GM23338 (cell line): ENCODE results near the gene ZNF491. TPM values are rescaled to one million over a fixed set of nuclear protein-coding genes. Genes with fewer than 3 reads are reported as not detected.
"Not testable (repeated sequence)": the region's sequence is repeated elsewhere in the genome, so short reads cannot be mapped to it uniquely, and the experiment has no call there.

ENCODE experiments used
- ATAC-seq: fragments of 200-7000 bp; cut with Tn5 transposase; 3 replicates; pipeline ENCODE4 v1.9.1; 2020
- DNase-seq: peaks from one replicate; pipeline ENCODE4 v3.0.0-alpha.2; 2015; ENCODE audit warnings: low spot score
- H2AFZ ChIP-seq: fragments of 200-600 bp; sonication (generic); 2 replicates; pipeline ENCODE4 v1.8.0; 2016; ENCODE audit warnings: antibody characterized with exemption, mild to moderate bottlenecking, moderate library complexity
- H3F3A ChIP-seq: fragments of 200-600 bp; sonication (generic); replicated peaks from 2 replicates; pipeline ENCODE4 v1.8.0; 2017; ENCODE audit warnings: antibody characterized with exemption, mixed run types, low read depth
- H3K27ac ChIP-seq: fragments of 200-600 bp; sonication (generic); 2 replicates; pipeline ENCODE4 v1.6.1; 2016; ENCODE audit warnings: low read depth
- H3K27me3 ChIP-seq: fragments of 200-600 bp; sonication (generic); 2 replicates; pipeline ENCODE4 v1.8.0; 2016; ENCODE audit warnings: mild to moderate bottlenecking, mixed run types, moderate library complexity; ENCODE audit not compliant: insufficient read depth
- H3K36me3 ChIP-seq: fragments of 200-600 bp; sonication (generic); 2 replicates; pipeline ENCODE4 v1.8.0; 2016; ENCODE audit warnings: mild to moderate bottlenecking; ENCODE audit not compliant: insufficient read depth
- H3K4me1 ChIP-seq: fragments of 200-600 bp; sonication (generic); 2 replicates; pipeline ENCODE4 v1.8.0; 2016; ENCODE audit warnings: mild to moderate bottlenecking, moderate library complexity; ENCODE audit not compliant: insufficient read depth
- H3K4me2 ChIP-seq: fragments of 200-600 bp; sonication (generic); 2 replicates; pipeline ENCODE4 v1.7.1; 2017; ENCODE audit warnings: mixed run types
- H3K4me3 ChIP-seq: fragments of 200-600 bp; sonication (generic); 2 replicates; pipeline ENCODE4 v1.6.1; 2016; ENCODE audit warnings: mixed run types
- H3K79me2 ChIP-seq: fragments of 200-600 bp; sonication (generic); replicated peaks from 2 replicates; pipeline ENCODE4 v1.8.0; 2017; ENCODE audit warnings: mild to moderate bottlenecking; ENCODE audit not compliant: insufficient read depth
- H3K9me2 ChIP-seq: fragments of 200-600 bp; sonication (generic); 2 replicates; pipeline ENCODE4 v1.8.0; 2017; ENCODE audit not compliant: insufficient read depth
- H4K20me1 ChIP-seq: fragments of 200-600 bp; sonication (generic); replicated peaks from 2 replicates; pipeline ENCODE4 v1.8.0; 2017; ENCODE audit warnings: mild to moderate bottlenecking; ENCODE audit not compliant: insufficient read depth
- H3K27ac Mint-ChIP-seq: 2 replicates; pipeline ENCODE4 v1.8.0; 2020; ENCODE audit warnings: inconsistent platforms, mild to moderate bottlenecking, moderate library complexity, mixed read lengths
- H3K27me3 Mint-ChIP-seq: 3 replicates; pipeline ENCODE4 v1.8.0; 2022; ENCODE audit warnings: low read depth, mild to moderate bottlenecking, moderate library complexity, mixed read lengths, inconsistent platforms; ENCODE audit not compliant: insufficient read depth, poor library complexity
- H3K36me3 Mint-ChIP-seq: 3 replicates; pipeline ENCODE4 v1.8.0; 2021; ENCODE audit warnings: low read depth, mild to moderate bottlenecking, inconsistent platforms, moderate library complexity, mixed read lengths
- H3K4me1 Mint-ChIP-seq: 3 replicates; pipeline ENCODE4 v1.8.0; 2020; ENCODE audit warnings: mild to moderate bottlenecking, inconsistent platforms, mixed read lengths
- H3K4me3 Mint-ChIP-seq: 3 replicates; pipeline ENCODE4 v1.8.0; 2021; ENCODE audit warnings: moderate library complexity, mild to moderate bottlenecking, inconsistent platforms, mixed read lengths
- H3K9me3 Mint-ChIP-seq: 3 replicates; pipeline ENCODE4 v1.8.0; 2020; ENCODE audit warnings: moderate library complexity, mild to moderate bottlenecking, inconsistent platforms, mixed read lengths
- EZH2phosphoT487 ChIP-seq: fragments of 200-600 bp; sonication (generic); IDR thresholded peaks from one replicate; pipeline ENCODE4 v1.8.1; 2018; ENCODE audit warnings: antibody characterized with exemption; ENCODE audit not compliant: unreplicated experiment
- JUNB ChIP-seq: IDR thresholded peaks from one replicate; pipeline ENCODE4 v1.6.1; 2016; ENCODE audit warnings: antibody characterized with exemption; ENCODE audit not compliant: unreplicated experiment
- POLR2AphosphoS5 ChIP-seq: IDR thresholded peaks from 2 replicates; pipeline ENCODE4 v1.6.1; 2016; ENCODE audit warnings: antibody characterized with exemption, low read depth
- REST ChIP-seq: IDR thresholded peaks from one replicate; pipeline ENCODE4 v1.6.1; 2018; ENCODE audit warnings: antibody characterized with exemption; ENCODE audit not compliant: unreplicated experiment
- STAT1 ChIP-seq: IDR thresholded peaks from one replicate; pipeline ENCODE4 v1.6.1; 2016; ENCODE audit warnings: antibody characterized with exemption; ENCODE audit not compliant: unreplicated experiment
- polyA plus RNA-seq: library from polyadenylated mRNA; unstranded; fragments of >200 nt; fragmentation: Nextera tagmentation; extraction: Ambion mirVana; gene quantifications from 2 replicates; pipeline ENCODE4 v1.2.1, GENCODE V29; 2016
- total RNA-seq: library from RNA; depleted of rRNA; stranded (reverse); fragments of >200 nt; shearing (Covaris generic); gene quantifications from 2 replicates; pipeline ENCODE4 v1.2.3, GENCODE V29; 2014
- TF ChIP-seq, protein P1 (sequence below): fragments of 250-450 bp; sonication (Bioruptor Pico); IDR thresholded peaks from 2 replicates; pipeline ENCODE4 v1.5.0; 2020; ENCODE audit warnings: mild to moderate bottlenecking, moderate library complexity

Gene ZNF491
- total and polyA plus RNA-seq, 2 experiments from 2014 or later, result 0.32 to 1.3 TPM

DNA sequence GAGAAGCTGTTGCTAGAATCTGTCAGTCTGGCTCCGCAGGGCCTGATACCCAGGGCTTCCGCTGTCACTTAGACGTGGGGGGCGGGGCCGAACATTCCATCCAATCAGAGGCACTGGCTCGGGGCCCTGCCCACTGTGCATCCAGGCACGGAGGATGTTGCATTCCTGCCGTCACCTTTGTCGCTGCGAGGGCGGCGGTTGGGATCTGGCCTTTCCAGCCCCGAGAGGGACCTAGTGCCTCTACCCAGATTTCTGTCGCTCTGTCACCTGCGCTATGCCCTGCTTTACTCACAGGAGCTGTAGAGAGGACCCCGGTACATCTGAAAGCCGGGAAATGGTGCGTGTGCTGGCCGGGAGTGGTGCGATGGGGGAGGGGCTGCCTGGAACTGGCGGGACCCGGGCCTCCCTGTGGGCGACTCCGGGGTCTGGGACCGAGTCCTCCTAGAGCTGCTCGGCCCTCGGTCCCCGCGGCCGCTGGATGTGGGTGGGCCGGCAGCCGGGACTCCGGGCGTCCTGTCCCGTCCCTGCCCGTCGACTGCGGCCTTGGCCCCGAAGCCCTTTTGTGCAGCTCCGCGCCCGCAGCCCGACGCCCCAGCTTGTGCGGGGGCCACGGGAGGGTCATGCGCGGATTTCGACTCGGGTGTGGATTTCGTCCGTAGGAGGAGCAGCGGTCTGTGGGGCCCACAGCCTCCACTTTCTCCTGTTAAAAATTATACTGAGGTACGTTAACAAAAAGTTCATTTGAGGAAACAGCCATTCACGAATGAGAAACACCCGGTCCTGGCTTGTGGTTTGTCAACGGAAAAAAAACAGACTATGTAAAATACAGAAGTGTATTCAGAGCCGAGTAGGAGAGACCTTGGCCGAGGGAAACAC lies 50.5 kb downstream of the ZNF491 start, which contains the start of gene ZNF439:
ZNF439 (plus strand) TSS at position 133 of the 876 bp plus-strand sequence; CDS start at position 275, 142 bp downstream.
- Histone ChIP-seq H2AFZ (peak within 1 kb of the TSS; percentile 98), H3K36me3 (no peaks in the 10 kb centered on the region), H4K20me1 (no peaks in the 10 kb centered on the region), H3K27ac (no peak within 1 kb of the TSS; the same call in 1 of the 2 replicates), H3K4me1 (no peaks in the 10 kb centered on the region), H3K9me2 (no peaks in the 10 kb centered on the region), H3K27me3 (peaks cover 15% of the 10 kb centered on the region), H3F3A (no peaks in the 10 kb centered on the region), H3K79me2 (no peaks in the 10 kb centered on the region), H3K4me2 (peak within 1 kb of the TSS; percentile 85), H3K4me3 (peak within 1 kb of the TSS; percentile 65)
- peaks cover 93% of the 10 kb centered on the region for H3K9me3 Mint-ChIP-seq
- H3K36me3 Mint-ChIP-seq, result peaks cover 17% of the 10 kb centered on the region
- no peak within 1 kb of the TSS for H3K27ac Mint-ChIP-seq
- ATAC-seq, result no peak; the same call in 2 of the 3 replicates
- H3K4me3 Mint-ChIP-seq, result no peak within 1 kb of the TSS
- peak; percentile 97 for DNase-seq
- TF ChIP-seq REST (no peak), JUNB (no peak), EZH2phosphoT487 (no peak), POLR2AphosphoS5 (peak; percentile 88), STAT1 (no peak)
- TF ChIP-seq, protein P1, sequence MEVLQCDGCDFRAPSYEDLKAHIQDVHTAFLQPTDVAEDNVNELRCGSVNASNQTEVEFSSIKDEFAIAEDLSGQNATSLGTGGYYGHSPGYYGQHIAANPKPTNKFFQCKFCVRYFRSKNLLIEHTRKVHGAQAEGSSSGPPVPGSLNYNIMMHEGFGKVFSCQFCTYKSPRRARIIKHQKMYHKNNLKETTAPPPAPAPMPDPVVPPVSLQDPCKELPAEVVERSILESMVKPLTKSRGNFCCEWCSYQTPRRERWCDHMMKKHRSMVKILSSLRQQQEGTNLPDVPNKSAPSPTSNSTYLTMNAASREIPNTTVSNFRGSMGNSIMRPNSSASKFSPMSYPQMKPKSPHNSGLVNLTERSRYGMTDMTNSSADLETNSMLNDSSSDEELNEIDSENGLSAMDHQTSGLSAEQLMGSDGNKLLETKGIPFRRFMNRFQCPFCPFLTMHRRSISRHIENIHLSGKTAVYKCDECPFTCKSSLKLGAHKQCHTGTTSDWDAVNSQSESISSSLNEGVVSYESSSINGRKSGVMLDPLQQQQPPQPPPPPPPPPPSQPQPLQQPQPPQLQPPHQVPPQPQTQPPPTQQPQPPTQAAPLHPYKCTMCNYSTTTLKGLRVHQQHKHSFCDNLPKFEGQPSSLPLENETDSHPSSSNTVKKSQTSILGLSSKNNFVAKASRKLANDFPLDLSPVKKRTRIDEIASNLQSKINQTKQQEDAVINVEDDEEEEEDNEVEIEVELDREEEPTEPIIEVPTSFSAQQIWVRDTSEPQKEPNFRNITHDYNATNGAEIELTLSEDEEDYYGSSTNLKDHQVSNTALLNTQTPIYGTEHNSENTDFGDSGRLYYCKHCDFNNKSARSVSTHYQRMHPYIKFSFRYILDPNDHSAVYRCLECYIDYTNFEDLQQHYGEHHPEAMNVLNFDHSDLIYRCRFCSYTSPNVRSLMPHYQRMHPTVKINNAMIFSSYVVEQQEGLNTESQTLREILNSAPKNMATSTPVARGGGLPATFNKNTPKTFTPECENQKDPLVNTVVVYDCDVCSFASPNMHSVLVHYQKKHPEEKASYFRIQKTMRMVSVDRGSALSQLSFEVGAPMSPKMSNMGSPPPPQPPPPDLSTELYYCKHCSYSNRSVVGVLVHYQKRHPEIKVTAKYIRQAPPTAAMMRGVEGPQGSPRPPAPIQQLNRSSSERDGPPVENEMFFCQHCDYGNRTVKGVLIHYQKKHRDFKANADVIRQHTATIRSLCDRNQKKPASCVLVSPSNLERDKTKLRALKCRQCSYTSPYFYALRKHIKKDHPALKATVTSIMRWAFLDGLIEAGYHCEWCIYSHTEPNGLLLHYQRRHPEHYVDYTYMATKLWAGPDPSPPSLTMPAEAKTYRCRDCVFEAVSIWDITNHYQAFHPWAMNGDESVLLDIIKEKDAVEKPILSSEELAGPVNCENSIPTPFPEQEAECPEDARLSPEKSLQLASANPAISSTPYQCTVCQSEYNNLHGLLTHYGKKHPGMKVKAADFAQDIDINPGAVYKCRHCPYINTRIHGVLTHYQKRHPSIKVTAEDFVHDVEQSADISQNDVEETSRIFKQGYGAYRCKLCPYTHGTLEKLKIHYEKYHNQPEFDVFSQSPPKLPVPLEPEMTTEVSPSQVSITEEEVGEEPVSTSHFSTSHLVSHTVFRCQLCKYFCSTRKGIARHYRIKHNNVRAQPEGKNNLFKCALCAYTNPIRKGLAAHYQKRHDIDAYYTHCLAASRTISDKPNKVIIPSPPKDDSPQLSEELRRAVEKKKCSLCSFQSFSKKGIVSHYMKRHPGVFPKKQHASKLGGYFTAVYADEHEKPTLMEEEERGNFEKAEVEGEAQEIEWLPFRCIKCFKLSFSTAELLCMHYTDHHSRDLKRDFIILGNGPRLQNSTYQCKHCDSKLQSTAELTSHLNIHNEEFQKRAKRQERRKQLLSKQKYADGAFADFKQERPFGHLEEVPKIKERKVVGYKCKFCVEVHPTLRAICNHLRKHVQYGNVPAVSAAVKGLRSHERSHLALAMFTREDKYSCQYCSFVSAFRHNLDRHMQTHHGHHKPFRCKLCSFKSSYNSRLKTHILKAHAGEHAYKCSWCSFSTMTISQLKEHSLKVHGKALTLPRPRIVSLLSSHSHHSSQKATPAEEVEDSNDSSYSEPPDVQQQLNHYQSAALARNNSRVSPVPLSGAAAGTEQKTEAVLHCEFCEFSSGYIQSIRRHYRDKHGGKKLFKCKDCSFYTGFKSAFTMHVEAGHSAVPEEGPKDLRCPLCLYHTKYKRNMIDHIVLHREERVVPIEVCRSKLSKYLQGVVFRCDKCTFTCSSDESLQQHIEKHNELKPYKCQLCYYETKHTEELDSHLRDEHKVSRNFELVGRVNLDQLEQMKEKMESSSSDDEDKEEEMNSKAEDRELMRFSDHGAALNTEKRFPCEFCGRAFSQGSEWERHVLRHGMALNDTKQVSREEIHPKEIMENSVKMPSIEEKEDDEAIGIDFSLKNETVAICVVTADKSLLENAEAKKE, result no peak
- H3K4me1 Mint-ChIP-seq, result no peaks in the 10 kb centered on the region
- peaks cover 5% of the 10 kb centered on the region for H3K27me3 Mint-ChIP-seq

DNA sequence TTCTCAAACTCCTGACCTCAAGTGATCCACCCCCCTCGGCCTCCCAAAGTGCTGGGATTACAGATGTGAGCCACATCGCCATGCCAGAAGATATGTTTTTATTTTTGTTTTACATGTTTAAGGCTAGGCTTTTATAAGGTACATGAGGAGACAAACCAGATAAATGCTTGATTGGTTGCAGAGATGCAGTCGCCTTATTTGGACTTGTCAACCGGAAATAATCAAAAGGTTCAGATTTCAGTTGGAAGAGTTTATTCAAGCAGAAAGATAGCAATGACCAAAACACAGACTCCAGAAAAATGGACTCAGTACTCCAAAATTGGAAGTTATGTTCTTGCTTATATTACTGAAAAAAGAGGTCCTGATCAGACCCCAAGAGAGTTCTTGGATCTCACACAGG lies 52.0 kb downstream of the ZNF491 start:
- not testable (repeated sequence) for H3K4me2 ChIP-seq, H3K36me3 ChIP-seq, H3K79me2 ChIP-seq, H3K27me3 Mint-ChIP-seq, ATAC-seq, H3K4me1 ChIP-seq, H2AFZ ChIP-seq, H4K20me1 ChIP-seq, H3K27ac Mint-ChIP-seq, H3K4me3 ChIP-seq, H3K9me2 ChIP-seq, H3K4me3 Mint-ChIP-seq, H3K4me1 Mint-ChIP-seq, DNase-seq, H3K27ac ChIP-seq, H3F3A ChIP-seq
- H3K36me3 Mint-ChIP-seq, result peaks cover 22% of the 10 kb centered on the region
- peaks cover 15% of the 10 kb centered on the region for H3K27me3 ChIP-seq
- peaks cover 93% of the 10 kb centered on the region for H3K9me3 Mint-ChIP-seq
